Loucy (cell line): ENCODE data around the gene PYGM.

Experiments
- H2AFZ ChIP-seq: fragments of 200-600 bp; sonication (generic); 2 replicates; pipeline ENCODE4 v1.6.0; 2016; ENCODE audit warnings: antibody characterized with exemption, mild to moderate bottlenecking, low read length, moderate library complexity
- H3F3A ChIP-seq: fragments of 200-600 bp; 2 replicates; pipeline ENCODE4 v1.6.0; 2016; ENCODE audit warnings: antibody characterized with exemption, low read depth, mild to moderate bottlenecking
- H3K27me3 ChIP-seq: fragments of 200-600 bp; sonication (generic); 2 replicates; pipeline ENCODE4 v1.6.1; 2014; ENCODE audit warnings: low read length, mild to moderate bottlenecking; ENCODE audit not compliant: insufficient read depth, poor library complexity, severe bottlenecking
- H3K36me3 ChIP-seq: fragments of 200-600 bp; sonication (generic); 2 replicates; pipeline ENCODE4 v1.6.1; 2016; ENCODE audit warnings: low read length; ENCODE audit not compliant: insufficient read depth
- H3K4me1 ChIP-seq: fragments of 200-600 bp; sonication (generic); 2 replicates; pipeline ENCODE4 v1.5.1; 2014; ENCODE audit warnings: low read length, mild to moderate bottlenecking; ENCODE audit not compliant: insufficient read depth, poor library complexity, severe bottlenecking
- H3K4me2 ChIP-seq: fragments of 200-600 bp; sonication (generic); 2 replicates; pipeline ENCODE4 v1.6.0; 2014; ENCODE audit warnings: antibody characterized with exemption, low read length, low read depth, mild to moderate bottlenecking; ENCODE audit not compliant: poor library complexity, severe bottlenecking
- H3K4me3 ChIP-seq: fragments of 200-600 bp; sonication (generic); 2 replicates; pipeline ENCODE4 v1.5.1; 2014; ENCODE audit warnings: low read length, mild to moderate bottlenecking, mixed read lengths; ENCODE audit not compliant: poor library complexity, severe bottlenecking
- H3K79me2 ChIP-seq: fragments of 200-600 bp; sonication (generic); 2 replicates; pipeline ENCODE4 v1.6.1; 2014; ENCODE audit warnings: low read length; ENCODE audit not compliant: insufficient read depth
- H3K9ac ChIP-seq: fragments of 200-600 bp; sonication (generic); 2 replicates; pipeline ENCODE4 v1.6.0; 2014; ENCODE audit warnings: mild to moderate bottlenecking, low read depth, low read length, moderate library complexity; ENCODE audit not compliant: poor library complexity, severe bottlenecking
- H3K9me2 ChIP-seq: fragments of 200-600 bp; sonication (generic); replicated peaks from 2 replicates; pipeline ENCODE4 v1.6.1; 2016; ENCODE audit warnings: low read depth, low read length, mixed read lengths
- H3K9me3 ChIP-seq: fragments of 200-600 bp; sonication (generic); 2 replicates; pipeline ENCODE4 v1.6.1; 2014; ENCODE audit warnings: mild to moderate bottlenecking, antibody characterized with exemption, low read length, low read depth; ENCODE audit not compliant: insufficient read depth
- H4K20me1 ChIP-seq: fragments of 200-600 bp; sonication (generic); 2 replicates; pipeline ENCODE4 v1.6.0; 2014; ENCODE audit warnings: antibody characterized with exemption, low read length, mild to moderate bottlenecking; ENCODE audit not compliant: insufficient read depth, poor library complexity, severe bottlenecking
- EZH2phosphoT487 ChIP-seq: fragments of 200-600 bp; IDR thresholded peaks from 2 replicates; pipeline ENCODE4 v1.6.1; 2018; ENCODE audit warnings: antibody characterized with exemption, mild to moderate bottlenecking, moderate library complexity, borderline replicate concordance
- TF ChIP-seq, protein P1 (sequence below): fragments of 200-600 bp; sonication (generic); conservative IDR thresholded peaks from 2 replicates; pipeline ENCODE4 v1.5.1; 2014; ENCODE audit warnings: mild to moderate bottlenecking, antibody characterized with exemption, low read length

Gene PYGM

GRCh38 chr11:64754124-64754918, 5.5 kb downstream of the PYGM start:
- no peak overlapping the region for H3K4me2 ChIP-seq

DNA sequence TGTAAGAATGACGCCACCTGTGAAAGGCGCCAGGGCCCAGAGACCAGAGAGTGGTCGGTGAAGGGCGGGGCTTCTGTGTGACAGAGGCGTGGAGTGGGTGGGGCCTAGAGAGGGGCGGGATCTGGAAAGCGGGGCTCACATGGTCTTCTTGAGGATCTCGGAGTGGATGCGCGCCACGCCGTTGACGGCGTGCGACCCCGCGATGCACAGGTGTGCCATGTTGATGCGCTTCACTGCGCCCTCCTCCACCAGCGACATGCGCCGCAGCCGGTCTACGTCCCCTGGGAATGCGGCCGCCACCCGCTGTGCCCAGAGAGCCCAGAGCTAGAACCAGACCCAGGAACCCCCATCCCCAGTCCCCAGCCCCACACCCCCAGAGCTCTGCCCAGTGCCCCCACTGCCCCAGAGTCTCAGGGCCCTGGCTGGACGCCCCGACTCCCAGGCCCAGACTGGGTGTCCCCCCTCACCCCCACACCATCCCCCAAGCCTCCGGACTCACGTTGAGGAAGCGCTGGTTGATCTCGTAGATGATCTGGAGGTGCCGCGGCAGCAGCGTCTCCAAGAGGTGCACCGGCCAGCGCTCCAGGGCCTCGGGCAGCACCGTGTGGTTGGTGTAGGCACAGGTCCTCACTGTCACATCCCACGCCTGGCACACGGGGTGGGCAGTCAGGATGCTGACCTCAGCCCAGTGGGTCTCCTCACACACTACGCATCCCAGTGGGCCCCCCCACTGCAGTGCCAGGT, 6.2 kb downstream of the PYGM start:
- Histone ChIP-seq H3K9me2 (no peaks in the 10 kb centered on the region), H3K27me3 (no peaks in the 10 kb centered on the region), H3K9ac (no peak overlapping the region), H3K4me3 (no peak overlapping the region), H3K36me3 (no peaks in the 10 kb centered on the region), H3K9me3 (no peaks in the 10 kb centered on the region), H3K4me2 (no peak overlapping the region), H3K4me1 (no peaks in the 10 kb centered on the region), H3K79me2 (no peaks in the 10 kb centered on the region), H4K20me1 (no peaks in the 10 kb centered on the region), H3F3A (no peaks in the 10 kb centered on the region), H2AFZ (no peak overlapping the region)
- no peak for TF ChIP-seq EZH2phosphoT487
- TF ChIP-seq, protein P1, sequence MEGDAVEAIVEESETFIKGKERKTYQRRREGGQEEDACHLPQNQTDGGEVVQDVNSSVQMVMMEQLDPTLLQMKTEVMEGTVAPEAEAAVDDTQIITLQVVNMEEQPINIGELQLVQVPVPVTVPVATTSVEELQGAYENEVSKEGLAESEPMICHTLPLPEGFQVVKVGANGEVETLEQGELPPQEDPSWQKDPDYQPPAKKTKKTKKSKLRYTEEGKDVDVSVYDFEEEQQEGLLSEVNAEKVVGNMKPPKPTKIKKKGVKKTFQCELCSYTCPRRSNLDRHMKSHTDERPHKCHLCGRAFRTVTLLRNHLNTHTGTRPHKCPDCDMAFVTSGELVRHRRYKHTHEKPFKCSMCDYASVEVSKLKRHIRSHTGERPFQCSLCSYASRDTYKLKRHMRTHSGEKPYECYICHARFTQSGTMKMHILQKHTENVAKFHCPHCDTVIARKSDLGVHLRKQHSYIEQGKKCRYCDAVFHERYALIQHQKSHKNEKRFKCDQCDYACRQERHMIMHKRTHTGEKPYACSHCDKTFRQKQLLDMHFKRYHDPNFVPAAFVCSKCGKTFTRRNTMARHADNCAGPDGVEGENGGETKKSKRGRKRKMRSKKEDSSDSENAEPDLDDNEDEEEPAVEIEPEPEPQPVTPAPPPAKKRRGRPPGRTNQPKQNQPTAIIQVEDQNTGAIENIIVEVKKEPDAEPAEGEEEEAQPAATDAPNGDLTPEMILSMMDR: no peak

More at GRCh38 chr11:64754124-64754918, 5.5 kb downstream of the PYGM start:
- H3F3A ChIP-seq: no peaks in the 10 kb centered on the region
- no peak overlapping the region for H3K4me3 ChIP-seq
- H4K20me1 ChIP-seq: no peaks in the 10 kb centered on the region
- TF ChIP-seq, protein P1: no peak
- no peak for TF ChIP-seq EZH2phosphoT487
- no peak overlapping the region for H2AFZ ChIP-seq
- H3K9ac ChIP-seq: no peak overlapping the region
- no peaks in the 10 kb centered on the region for H3K9me2 ChIP-seq
- H3K9me3 ChIP-seq: no peaks in the 10 kb centered on the region
- no peaks in the 10 kb centered on the region for H3K36me3 ChIP-seq
- no peaks in the 10 kb centered on the region for H3K79me2 ChIP-seq
- H3K27me3 ChIP-seq: no peaks in the 10 kb centered on the region
- no peaks in the 10 kb centered on the region for H3K4me1 ChIP-seq

DNA sequence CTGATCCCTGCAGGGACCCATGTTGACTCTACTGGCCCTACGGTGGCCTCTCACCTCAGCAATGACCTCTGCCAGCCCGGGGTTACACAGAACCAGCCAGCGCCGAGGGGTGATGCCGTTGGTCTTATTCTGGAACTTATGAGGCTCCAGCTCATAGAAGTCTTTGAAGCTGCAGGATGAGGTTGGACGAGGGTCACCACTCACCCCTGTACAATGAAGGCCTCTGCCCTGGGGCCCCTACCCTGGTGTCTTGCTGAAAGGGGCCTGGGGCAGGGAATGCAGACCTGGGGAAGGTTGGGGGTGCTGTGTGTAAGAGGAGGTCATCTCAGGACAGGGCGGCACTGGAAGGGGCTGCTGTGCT, 6.8 kb downstream of the PYGM start:
- no peak for TF ChIP-seq EZH2phosphoT487
- TF ChIP-seq, protein P1: no peak

More for the DNA sequence above, 6.8 kb downstream of the PYGM start:
- Histone ChIP-seq H2AFZ (no peak overlapping the region), H3K36me3 (no peaks in the 10 kb centered on the region), H3K4me2 (no peak overlapping the region), H3K9ac (no peak overlapping the region), H3K4me1 (no peaks in the 10 kb centered on the region), H3K4me3 (no peak overlapping the region), H3K79me2 (no peaks in the 10 kb centered on the region), H3K9me2 (no peaks in the 10 kb centered on the region), H4K20me1 (no peaks in the 10 kb centered on the region), H3F3A (no peaks in the 10 kb centered on the region), H3K9me3 (no peaks in the 10 kb centered on the region), H3K27me3 (no peaks in the 10 kb centered on the region)
